Erythroblast (primary cell): Measurements from ENCODE around the gene EXOC3.

Experiments used
- GATA1 ChIP-seq: IDR thresholded peaks from 2 replicates; pipeline ENCODE4 v1.6.1; 2011; ENCODE audit warnings: low read depth, mild to moderate bottlenecking, control low read depth, low read length, moderate library complexity
- POLR2A ChIP-seq: IDR thresholded peaks from 2 replicates; pipeline ENCODE4 v1.6.1; 2011; ENCODE audit warnings: mild to moderate bottlenecking, low read length

- no peak for TF ChIP-seq POLR2A
- no peak for TF ChIP-seq GATA1
Measured at GRCh38 chr5:395921-396530, 47.0 kb upstream of the EXOC3 start.
